Measurements from ENCODE around the gene FUT3.

GRCh38 chr19:5817218-5817617 is 34.0 kb downstream of the FUT3 start:
- TF ChIP-seq CTCF (IDR thresholded peaks at IDR 0.05) (no peak), POLR2A (IDR thresholded peaks at IDR 0.05) (no peak), EP300 (IDR thresholded peaks at IDR 0.05) (no peak)

Data from tibial nerve (tissue), 4 donors.